Measurements from ENCODE around the gene UPK2.

The UPK2 gene

DNA sequence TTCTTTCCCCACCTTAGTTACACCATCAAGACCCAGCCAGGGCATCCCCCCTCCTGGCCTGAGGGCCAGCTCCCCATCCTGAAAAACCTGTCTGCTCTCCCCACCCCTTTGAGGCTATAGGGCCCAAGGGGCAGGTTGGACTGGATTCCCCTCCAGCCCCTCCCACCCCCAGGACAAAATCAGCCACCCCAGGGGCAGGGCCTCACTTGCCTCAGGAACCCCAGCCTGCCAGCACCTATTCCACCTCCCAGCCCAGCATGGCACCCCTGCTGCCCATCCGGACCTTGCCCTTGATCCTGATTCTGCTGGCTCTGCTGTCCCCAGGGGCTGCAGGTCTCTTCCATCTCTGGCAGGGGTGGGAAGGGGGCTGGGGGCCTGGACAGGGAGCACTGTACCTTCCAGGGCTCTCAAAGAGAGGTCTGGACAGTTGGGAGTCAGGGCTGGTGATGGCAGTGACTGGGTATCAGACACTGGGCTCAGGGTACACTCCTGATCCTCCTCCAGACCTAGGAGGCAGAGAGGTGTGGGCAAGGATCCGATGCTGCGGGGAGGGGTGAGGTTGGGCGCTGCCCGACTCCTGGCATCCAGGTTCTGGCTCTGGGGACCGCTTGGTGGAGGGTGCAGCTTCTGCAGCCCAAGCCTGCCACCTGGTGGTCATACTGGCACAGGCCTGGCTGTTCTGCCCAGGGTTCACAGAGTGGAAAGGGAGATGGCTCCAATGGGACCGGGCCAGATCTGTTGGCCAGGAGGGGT, at the start of gene UPK2:
TSS of gene UPK2 (plus strand) at position 205 of the 753 bp plus-strand sequence. CDS start at position 258, 53 bp downstream.
- DNase-seq (ENCODE audit: low spot score): peak; percentile 83

DNA sequence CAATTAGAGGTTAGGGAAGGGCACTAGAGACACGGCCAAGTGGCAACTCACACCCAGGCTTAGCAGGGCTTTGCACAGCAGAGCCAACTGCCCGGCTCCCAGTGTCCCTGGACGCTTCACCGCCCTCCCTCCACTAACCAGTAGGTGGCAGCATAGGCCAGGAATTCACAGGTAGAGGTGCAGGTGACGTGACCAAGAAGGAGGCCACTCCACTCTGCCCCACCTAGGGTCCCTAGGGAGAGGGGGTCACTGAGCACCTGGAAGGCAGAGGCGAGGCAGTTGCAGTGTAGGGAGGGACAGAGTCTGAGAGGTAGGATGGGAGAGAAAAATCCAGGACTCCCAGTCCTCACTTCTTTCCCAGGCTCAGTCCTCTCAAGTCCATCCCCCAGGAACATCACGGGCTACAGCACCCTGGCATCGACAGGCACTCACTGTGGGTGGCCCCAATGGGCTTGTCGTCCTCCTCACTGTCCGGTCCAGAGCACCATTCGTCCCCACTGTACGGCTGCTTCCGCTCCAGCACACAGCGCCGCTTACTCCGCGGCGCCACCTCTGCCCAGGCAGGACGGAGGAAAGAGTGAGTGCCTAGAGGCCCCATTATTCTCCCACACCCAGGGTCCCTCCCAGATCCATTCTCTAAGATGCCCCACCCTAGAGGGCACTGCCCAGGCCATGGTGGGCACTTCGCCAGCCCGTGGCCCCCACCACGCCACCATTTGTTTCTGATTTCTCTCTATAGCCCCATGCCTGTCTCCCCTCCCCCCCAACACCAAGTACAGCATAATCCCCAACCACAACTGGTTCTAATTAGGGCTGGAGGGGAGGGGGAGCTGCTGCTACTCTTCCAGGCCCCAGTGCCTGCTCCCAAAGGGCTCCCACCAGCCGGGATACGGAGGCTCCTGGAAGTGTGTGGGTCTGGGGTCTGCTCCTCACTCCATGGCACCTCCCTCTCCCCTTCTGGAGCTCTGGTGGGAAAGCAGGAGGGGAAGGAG, 48.8 kb upstream of the UPK2 start:
- DNase-seq (ENCODE audit: low spot score): peak; percentile 93

DNA sequence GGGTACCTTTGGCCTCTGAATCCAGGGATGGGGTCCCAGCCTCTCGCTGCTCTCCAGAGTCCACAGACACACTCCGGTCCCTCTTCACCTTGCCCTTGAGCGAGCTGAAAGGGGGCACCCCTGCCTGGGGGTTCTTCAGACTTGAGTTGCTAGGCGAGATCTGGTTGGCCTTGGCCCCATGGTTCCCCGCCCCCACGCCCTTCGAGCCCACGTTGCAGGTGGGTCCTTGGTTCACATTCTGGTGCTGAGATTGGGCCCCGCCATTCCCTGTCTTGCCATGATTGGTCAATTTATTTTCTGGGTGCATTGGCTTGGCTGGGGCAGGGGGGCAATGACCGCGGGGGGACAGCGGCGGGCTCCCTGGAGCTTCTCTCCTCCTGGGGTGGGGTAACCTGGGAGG, 47.8 kb upstream of the UPK2 start:
- no peak for DNase-seq (ENCODE audit: low spot score)

DNA sequence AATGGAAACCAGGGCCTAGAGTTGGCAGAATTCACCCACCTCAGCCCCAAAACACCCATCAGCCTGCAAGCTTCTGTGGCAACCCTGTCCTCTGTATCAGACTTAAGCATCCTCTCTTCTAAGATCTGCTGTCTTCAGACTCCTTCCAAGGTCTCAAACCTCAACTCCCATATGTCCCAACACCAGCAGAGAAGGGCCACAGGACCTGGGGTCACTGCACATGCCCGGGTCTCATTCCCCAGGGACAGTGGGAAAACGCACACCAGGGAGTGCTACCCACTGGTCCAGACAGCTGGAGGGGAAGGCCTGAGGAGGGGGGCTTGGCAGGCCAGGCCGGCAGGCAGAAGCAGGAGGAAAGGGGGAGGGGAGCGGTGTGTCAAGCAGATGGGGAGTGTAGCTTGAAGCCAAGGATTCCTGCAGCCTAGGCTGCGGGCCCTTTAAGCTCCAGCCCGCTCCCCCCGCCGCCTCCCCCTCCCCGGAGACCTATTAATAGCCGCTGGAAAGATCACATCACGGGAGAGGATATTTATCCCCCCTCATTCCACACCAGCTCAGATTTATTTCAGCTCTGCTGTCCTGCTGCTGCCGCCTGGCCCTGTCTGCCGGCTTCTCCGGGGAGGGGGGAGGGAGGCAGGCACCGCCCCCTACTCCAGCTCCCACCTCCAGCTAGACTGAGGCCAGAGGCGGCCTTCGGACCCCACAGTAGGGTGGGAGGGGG, 47.0 kb upstream of the UPK2 start:
- DNase-seq (ENCODE audit: low spot score): no peak

DNA sequence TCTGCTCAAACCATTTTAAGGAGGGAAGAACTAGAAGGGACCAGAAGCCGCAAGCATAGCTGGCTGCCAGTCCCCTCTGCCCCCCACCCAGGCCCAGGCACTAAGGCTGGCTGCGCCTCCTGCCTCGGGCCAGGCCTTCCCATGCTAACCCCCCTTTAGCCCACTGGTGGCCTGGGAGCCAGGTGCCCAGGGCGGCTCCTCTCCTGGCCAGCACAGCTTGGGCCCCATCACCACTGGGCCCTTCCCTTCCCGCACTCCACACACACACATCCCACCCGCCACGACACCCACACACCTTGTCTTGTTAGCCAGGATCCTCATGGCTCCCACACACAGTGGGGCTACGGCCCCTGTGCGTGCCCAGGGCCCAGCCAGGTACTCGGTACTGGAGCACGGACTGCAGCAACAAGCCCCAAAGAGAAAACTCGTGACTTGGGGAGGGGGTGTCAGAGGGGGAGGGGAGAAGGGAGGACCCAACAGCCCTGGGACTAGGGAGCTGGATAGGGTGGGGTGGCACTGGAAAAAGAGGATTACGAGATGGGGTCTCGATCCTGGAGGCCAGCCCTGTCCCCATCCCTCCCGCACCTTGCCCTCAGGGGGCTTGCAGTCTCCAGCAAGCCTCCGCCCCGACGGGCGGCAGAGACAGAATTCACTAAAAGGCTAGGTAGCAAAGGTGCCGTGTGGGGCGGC, 46.3 kb upstream of the UPK2 start:
- DNase-seq (ENCODE audit: low spot score): no peak

DNA sequence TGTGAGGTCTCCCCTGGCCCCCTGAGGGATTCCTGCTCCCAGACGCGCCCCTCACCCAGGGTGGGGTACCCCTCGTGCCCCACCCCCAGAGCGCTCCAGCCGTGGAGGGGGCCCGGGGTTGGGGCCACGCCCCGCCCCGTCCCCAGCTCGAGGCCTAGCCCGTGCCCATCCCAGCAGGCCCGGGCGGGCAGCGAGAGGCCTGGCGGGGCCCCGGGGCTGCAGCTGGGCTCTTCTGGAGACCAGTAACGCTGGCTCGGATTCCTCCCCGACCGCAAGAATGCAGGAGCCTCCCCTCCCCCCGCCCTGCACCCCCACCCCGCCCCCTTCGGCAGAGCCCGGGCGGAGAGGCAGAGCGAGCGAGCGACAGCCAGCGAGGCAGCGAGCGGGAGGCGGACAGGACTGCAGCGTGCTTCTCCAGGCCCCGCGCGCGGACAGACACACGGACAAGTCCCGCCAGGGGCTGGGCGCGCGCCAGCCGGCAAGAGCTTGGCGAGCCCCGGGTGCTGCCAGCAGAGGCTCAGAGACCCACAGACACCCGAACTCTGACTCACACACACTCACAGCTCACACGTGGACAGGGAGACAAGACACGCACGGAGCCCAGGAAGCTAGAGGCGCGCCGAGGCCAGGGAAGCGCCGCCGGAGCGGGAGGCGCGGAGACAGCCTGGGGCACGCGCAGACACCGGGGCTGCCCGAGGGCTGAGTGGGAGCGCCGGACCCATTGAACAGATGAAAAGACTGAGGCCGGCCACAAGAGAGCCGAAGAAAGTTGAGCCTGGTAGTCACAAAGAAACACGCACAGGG, 45.6 kb upstream of the UPK2 start:
- DNase-seq (ENCODE audit: low spot score): no peak

DNA sequence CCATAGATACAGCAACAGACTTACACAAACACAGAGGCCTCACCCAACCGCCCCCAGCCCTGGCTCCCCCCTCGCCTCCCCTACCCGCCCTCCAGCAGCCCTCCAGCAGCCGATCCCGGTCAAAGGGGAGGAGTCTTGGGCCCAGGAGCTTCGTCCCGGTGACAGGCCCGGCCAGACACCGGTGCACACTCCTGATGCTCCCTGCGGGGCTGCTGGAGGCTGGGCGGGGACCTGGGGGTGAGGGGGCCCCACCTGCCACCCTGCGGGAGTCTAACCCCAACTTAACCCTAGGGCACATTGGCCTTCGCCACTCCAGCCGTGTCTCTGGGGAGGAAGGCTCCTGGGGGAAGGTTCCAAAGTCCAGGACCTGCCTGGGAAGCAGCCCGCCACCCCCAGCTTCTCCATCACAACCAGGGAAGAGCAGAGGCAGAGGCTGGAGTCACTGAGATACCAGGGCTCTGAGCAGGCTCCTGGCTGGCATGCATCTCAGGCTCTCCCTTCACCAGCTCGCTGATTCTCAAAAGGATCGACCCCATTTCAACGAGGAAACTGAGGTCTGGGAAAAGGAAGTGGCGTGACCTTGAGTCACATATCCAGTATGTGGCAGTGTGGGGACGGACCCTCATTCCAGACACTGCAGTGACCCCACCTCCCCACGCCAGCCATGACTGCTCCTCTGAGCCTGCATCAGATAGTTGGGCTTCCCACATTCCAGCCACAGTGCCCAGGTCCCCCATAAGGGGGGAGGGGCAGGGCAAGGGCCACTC, 44.8 kb upstream of the UPK2 start:
- DNase-seq (ENCODE audit: low spot score): no peak

DNA sequence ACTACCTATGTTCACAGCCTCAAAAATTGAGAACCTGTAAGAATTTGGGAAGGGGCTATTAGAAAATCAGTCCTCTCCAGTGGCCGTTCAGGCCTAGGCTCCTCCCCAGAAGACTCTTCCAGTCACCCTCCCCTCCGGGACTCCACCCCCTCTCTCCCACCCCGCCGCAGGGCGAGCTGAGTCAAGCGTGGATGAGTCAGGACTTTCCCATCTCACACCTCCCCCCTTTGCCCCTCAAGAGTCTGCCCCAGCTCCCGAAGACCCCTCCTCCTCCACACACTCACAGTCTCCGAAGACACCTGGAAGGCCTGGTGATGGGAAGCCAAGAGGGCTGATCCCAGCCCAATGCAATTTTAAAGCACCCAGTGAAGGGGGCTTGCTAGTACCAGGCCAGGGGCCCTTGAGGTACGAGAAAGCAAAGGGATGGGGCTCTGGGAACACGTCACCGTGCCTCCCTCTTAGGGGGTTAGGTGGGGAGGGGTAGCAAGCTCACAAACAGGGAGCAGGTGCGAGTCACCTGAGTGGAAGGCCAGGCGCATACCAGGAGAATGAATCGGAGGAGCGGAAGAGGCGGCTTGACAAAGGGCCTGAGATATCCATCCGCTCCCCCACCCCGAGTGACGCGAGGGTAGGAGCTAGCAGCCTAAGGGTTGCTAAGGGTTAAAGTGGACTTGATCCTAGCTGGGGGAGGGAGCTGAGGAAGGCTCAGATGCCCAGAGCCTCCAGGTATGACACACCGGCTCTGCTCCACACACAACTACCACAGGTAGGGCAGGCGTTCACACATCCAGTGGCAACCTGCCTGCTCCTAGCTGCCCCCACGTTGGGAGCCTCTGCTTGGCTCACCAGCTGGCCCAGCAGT, 44.0 kb upstream of the UPK2 start:
- no peak for DNase-seq (ENCODE audit: low spot score)

DNA sequence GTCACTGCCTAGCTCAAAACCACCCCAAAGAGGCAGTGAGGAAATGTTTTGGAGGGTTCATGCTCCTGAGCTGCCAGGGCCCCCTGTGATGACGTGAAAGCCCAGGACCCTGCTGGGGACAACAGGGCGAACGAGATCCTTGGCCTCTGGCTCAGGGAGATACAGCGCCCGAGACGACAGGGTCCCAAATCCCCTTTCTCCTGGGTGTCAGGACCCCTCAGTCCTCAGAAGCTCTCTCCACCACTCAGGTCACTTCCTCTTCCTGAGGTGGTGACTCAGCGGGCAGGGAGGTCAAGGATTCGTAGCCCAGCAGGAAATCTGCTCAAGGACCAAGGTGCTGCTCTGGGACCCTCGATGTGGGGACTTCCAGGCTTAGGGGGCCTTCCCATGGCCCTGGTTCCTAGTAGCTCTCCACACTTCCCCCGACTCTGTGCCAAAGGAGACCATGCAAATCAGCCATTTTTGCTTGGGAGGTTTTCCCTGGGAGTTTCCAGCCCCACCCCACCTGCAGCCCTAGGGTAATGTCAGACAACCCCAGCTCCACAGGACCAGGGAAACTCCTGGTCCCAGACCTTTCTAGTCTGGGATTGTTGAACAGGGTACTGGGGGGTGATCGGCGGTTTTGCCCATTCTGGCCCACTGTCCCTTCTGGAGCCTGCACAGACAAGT, 43.2 kb upstream of the UPK2 start:
- DNase-seq (ENCODE audit: low spot score): no peak

DNA sequence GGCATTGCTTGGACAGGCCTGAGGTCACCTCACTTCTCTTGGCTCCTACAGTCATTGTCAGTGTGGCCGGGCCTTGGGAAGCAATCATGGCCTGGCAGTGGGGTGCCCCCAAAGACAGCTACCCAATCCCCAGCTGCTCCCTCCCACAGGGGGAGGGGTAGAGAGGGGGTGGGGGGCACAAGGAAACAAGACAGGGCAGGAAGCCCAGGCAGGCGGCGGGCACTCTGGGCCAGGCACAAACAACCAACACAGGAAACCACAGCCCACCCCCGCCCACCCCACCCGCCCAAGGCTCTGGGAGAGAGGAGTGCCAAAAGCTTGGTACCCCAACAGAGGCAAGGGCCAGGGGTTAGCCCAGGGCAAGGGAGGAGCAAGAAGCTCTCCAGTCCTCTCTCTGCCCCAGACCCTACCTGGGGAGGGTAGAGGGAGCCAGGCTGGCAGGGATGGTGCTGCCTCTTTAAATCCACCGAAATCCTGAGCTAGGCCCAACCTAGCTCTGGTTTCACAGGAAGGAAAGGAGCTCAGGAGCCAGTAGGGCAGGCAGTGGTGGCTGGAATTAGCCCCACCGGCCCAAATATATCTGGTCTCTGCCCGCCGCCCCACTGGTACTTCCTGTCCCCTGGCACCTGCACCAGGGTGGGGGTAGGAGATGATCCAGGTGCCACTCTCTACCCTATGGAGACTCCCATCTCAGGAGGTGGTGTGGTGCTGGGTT, 42.5 kb upstream of the UPK2 start:
- no peak for DNase-seq (ENCODE audit: low spot score)

DNA sequence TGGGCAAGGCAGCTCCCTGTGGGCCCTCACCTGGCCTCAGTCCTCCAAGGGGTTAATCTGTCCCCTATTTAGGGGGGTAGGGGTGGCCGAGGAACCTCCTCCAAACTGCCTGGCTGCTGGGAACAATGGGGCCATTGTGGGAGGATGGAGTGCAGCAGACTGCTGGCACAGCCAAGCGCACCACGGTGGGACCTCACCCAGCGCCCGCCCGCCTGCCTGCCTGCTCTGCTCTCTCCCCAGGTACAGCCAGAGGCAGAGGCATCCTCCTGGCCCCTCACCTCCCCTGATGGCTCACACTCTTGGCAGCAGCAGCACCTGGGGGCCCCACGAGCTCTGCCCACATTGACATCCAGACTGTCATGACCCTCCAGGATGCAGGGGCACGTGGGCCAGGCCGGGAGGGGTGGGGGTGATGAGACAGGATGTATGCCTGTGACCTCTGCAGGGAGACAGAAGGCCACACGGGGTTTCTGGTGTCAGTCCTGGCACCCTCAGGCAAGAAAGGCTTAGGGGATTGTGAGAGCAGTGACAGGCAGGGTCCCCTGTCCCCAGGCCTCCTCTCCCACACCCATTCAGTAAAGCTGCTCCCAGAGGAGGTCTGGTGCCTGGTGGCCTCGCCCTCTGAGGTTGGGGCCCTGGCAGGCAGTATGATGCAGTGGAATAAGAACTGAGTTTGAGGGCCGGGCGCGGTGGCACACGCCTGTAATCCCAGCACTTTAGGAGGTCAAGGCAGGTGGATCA, 41.8 kb upstream of the UPK2 start:
- no peak for DNase-seq (ENCODE audit: low spot score)

DNA sequence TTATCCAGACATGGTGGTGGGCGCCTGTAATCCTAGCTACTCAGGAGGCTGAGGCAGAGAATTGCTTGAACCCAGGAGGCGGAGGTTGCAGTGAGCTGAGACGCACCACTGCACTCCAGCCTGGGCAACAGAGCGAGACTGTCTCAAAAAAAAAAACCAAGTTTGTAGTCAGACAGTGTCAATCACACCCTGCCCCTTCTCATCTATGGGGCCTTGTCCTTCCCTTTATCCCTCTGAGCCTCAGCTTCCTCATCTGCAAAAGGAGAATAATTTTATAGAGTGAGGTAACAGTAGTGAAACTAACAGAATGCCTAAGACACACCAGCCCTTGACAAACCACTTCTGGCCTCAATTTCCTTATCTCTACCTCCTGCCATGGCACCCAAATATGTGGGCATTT, 41.1 kb upstream of the UPK2 start:
- no peak for DNase-seq (ENCODE audit: low spot score)

DNA sequence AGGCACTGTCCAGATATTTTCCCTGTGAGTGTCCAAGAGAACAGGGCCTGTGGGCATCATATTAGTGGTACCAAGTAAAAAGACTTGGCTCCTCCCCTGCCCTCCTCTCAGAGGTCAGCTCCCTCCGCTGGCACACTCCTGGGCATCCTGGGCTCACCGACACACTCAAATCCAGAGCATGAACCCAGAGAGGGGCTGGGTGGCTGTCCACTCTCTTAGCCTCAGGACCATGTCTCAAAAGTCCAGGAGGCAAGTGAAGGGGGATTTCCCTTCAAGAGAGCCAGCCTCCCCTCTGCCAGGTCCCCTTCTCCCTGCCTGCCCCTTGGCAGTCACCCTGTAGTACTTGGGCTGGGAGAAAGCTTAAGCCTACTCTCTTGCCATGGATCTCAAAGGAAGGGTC, 40.7 kb upstream of the UPK2 start:
- DNase-seq (ENCODE audit: low spot score): no peak

DNA sequence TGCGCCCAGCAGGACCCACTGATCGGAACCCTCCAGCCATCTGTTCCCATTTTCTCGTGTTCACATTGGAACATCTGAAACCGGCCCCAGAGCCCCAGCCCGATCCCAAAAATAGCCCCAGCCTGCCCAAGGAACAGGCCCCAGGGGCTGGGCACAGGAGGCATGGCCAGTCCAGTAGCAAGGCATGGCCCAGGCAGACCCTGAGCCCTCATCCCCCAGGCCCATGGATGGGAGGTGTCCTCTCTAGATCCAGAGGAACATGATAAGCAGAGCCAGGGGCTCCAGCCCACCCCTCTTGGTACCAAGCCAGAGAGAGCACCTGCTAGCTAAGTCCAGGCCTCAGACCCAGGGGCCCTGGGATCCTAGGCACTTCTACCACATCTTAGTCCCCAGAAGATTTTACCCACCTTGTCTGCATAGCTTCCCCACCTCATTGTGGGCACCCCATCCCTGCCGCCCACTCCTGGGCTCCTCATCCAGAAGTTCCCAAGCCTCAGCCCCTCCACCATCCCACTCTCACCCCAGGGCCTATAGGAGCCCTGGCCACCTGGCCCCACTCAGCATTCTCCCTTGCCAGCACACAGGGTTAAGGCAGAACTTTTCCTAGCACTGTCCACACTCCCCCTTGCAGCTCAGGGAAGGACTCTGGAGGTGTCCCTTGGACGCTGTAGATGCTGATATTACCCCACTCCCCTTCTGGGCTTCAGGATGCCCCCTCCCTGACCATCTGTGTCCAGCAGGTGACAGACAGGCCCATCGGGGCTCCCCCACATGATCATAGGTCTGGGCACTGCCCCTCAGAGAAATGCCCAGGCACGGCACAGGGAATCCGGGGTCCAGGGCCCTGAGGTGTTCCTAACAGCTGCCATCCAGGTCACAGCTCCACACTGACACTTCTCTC, 39.9 kb upstream of the UPK2 start:
- DNase-seq (ENCODE audit: low spot score): no peak

DNA sequence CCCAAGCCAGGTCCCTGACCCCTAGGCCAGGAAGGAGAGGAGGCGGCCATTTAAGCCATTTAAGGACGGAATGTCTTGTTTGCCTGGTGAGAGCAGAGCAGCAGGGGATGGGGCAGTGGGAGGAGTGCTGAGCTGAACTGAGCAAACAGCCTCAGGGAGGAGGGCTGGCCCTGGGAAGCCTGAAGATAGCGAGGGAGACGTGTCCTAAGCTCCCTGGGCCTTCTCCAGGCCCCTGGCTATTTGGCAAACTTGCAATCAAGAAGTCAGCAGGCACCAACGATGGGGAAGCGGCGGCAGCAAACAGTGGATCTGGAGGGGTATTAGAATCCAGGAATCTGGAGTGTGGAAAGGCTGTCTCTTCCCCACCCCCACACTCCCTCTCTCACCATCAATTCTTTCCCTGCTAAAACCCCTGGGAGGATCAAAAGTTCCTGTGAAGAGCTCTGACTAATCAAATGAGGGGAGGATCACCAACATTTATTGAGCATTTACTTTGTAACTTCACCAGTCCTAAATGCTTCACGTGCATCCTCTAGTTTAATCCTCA, 39.2 kb upstream of the UPK2 start:
- DNase-seq (ENCODE audit: low spot score): no peak

Measured in hematopoietic multipotent progenitor cell treated with erythropoietin and hydrocortisone succinate and interleukin-3 and kit ligand, for 17 days (in vitro differentiated cells).